Duodenal mucosa (tissue), 2 donors: Measurements from ENCODE around the gene TAAR8.
"Not testable (repeated sequence)": the region's sequence is repeated elsewhere in the genome, so short reads cannot be mapped to it uniquely, and the experiment has no call there.

Experiments
- H3K27ac ChIP-seq: one replicate; pipeline ENCODE4 v1.7.0; 2013; ENCODE audit warnings: low read depth, low read length
- H3K27me3 ChIP-seq, 2 donors: one replicate each; pipeline ENCODE4 v1.7.0; 2013; ENCODE audit warnings: low read length in 2 of 2, control low read depth in 1 of 2; ENCODE audit not compliant: insufficient read depth in 2 of 2, control insufficient read depth in 1 of 2
- H3K36me3 ChIP-seq, 2 donors: one replicate each; pipeline ENCODE4 v1.7.0; 2013; ENCODE audit warnings: low read length in 2 of 2, control low read depth in 1 of 2; ENCODE audit not compliant: insufficient read depth in 2 of 2, control insufficient read depth in 1 of 2
- H3K4me1 ChIP-seq, 2 donors: one replicate each; pipeline ENCODE4 v1.7.0; 2013; ENCODE audit warnings: low read length in 2 of 2, control low read depth in 1 of 2; ENCODE audit not compliant: insufficient read depth in 2 of 2, control insufficient read depth in 1 of 2
- H3K4me3 ChIP-seq, 2 donors: one replicate each; pipeline ENCODE4 v1.7.0; 2013; ENCODE audit warnings: low read length in 2 of 2, low read depth in 1 of 2
- H3K9ac ChIP-seq, 2 donors: one replicate each; pipeline ENCODE4 v1.7.0; 2013; ENCODE audit warnings: low read length in 2 of 2, low read depth in 1 of 2
- H3K9me3 ChIP-seq, 2 donors: one replicate each; pipeline ENCODE4 v1.7.0; 2013; ENCODE audit warnings: low read length in 2 of 2, control low read depth in 1 of 2; ENCODE audit not compliant: control insufficient read depth in 1 of 2

The TAAR8 gene

DNA sequence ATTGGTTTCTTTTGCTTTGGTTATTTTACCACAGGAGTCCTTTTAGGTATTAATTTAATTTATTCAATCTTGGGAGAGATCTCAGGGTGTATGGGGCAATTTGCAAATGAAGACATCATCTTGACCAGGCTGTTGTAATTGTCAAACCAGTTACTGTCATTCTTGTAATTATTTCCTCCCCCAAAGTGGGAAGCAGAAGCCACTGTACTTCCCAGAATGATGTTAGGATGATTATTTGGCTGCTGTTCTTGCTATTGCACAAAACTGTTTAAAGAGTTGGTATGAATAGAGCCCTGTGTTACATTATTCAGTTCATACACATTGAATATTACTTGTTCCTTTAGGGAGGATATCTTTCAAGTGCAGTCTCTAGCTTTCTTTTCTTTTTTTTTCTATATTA, 19.3 kb downstream of the TAAR8 start:
- Histone ChIP-seq H3K36me3 (no peaks in the 10 kb centered on the region), H3K9ac (no peak overlapping the region), H3K27me3 (no peaks in the 10 kb centered on the region), H3K27ac (no peak overlapping the region), H3K4me3 (no peak overlapping the region), H3K4me1 (no peaks in the 10 kb centered on the region), H3K9me3 (no peaks in the 10 kb centered on the region)

DNA sequence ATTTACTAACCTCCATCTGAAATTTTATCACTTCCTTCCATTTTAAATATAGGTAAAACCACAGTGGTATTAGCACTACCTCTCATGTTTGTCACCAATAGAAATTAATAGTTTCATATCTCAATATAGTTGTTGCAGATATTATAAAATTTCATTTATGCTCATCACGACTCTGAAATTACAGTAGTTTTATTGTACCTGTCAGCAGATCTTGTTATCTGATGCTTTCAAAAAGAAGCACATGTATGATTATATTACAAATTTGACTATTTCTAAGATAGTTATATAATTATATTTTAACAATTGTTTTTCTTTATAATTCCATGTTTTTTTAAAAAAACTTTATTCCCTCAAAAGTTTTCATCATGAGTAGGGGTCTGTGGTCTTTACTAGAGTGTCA, 32.2 kb downstream of the TAAR8 start:
- Histone ChIP-seq H3K36me3 (no peaks in the 10 kb centered on the region), H3K4me1 (no peaks in the 10 kb centered on the region), H3K9me3 (no peaks in the 10 kb centered on the region), H3K4me3 (no peak overlapping the region), H3K27ac (no peak overlapping the region), H3K27me3 (no peaks in the 10 kb centered on the region), H3K9ac (no peak overlapping the region)

DNA sequence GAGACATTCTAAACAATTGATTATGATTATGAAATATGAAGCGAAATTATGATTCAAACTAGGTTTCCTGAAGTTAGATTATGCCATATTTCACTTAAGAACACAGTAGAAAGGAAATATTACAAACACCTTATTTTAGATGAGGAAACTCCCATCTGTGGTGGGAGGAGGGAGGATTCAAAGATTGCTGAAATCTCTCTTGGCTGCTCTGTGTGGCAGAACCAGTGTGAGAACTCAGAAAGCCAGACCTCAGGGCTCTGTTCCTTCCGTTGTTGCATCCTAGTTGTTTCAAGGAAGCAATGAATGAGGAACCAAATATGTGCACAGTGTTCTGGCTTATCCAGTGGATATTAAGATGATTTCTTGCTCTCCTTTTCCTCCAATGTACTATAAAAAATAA, 35.0 kb downstream of the TAAR8 start:
- Histone ChIP-seq H3K4me3 (no peak overlapping the region), H3K36me3 (no peaks in the 10 kb centered on the region), H3K9ac (no peak overlapping the region), H3K27ac (no peak overlapping the region), H3K27me3 (no peaks in the 10 kb centered on the region), H3K4me1 (no peaks in the 10 kb centered on the region), H3K9me3 (no peaks in the 10 kb centered on the region)

DNA sequence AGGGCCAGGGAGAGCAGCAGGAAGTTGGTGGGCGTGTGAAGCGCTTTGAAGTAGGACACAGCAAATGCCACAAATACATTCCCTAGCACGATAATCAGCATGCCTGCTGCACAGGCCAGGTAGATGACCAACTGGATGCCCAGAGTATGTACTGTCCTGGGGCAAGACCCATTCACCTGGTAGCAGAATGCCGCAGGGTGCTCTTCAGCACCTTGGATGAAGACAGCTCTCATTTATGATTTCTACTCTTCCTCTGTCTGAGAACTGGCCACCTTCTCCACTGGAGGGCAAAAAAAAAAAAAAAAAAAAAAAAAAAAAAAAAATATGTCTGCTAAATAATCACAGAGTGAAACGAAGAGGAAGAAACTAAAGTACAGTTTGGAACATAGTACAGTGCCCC, 37.0 kb downstream of the TAAR8 start, which contains the start of gene TAAR5:
TSS of gene TAAR5 (minus strand) at position 288 of the 400 bp plus-strand sequence. CDS start at position 233, 55 bp downstream.
- H3K9me3 ChIP-seq: no peaks in the 10 kb centered on the region
- H3K9ac ChIP-seq: no peak within 1 kb of the TSS
- H3K27ac ChIP-seq: no peak within 1 kb of the TSS
- no peaks in the 10 kb centered on the region for H3K36me3 ChIP-seq
- H3K27me3 ChIP-seq: no peaks in the 10 kb centered on the region
- H3K4me3 ChIP-seq: no peak within 1 kb of the TSS
- no peaks in the 10 kb centered on the region for H3K4me1 ChIP-seq

DNA sequence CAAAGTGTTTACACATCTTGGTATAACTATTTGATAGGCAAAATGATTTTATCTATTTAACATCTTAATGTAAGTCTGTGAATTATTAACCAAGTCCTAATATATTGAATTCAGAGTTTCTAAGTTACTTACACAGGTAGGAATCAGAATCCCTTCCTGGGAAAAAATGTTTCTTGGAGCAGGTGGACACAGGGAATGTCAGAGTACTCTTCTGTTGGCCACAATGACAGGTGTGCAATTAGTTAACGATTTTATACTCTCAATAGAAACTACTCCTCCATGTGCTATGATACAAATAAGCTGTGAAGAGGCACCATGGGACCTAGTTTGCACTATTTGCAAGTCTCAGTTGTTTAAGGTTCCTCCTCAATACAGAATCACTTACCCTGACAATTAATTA, 37.9 kb downstream of the TAAR8 start:
- Histone ChIP-seq H3K36me3 (no peaks in the 10 kb centered on the region), H3K27me3 (no peaks in the 10 kb centered on the region), H3K9ac (no peak overlapping the region), H3K9me3 (no peaks in the 10 kb centered on the region), H3K4me3 (no peak overlapping the region), H3K27ac (no peak overlapping the region), H3K4me1 (no peaks in the 10 kb centered on the region)

DNA sequence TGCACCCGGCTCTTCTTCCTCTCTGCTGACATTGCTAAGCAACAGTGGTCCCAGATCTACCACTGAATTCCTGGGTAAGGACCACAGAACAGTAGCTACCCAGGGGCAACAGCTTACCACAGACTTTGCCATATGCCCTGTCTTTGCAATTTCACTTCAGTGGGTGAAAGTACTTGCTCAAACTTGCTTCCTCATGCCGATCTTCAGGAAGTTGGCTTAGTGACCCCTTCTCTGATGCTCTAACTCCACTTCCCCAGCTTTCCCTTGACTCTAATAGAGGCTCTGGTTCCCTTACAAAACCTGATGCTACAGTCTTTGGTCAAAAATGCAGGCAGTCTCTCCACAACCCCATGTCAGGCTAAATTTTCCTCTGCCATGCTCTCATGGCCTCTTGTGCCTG, 40.4 kb downstream of the TAAR8 start:
- Histone ChIP-seq H3K4me1 (no peaks in the 10 kb centered on the region), H3K27me3 (no peaks in the 10 kb centered on the region), H3K4me3 (no peak overlapping the region), H3K9me3 (no peaks in the 10 kb centered on the region), H3K36me3 (no peaks in the 10 kb centered on the region), H3K9ac (no peak overlapping the region), H3K27ac (no peak overlapping the region)

DNA sequence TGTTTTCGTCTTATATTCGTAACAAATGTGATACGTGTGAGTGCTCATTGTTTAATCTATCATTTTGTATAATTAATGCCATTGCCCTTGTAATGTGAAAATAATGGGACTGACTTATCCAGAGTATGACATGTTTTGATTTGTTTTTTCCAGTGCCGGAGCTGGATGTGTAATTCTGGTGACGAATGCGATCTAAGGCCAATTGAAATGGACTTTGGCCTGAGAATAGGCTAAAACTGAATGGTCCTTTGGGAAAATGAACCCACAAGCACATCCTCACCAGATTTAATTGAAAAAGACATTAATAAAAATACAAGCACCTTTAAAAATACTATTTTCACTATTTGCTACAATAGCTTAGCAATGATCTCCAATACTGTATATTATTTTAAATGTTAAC, 43.7 kb downstream of the TAAR8 start:
- Histone ChIP-seq H3K27ac (no peak overlapping the region), H3K27me3 (no peaks in the 10 kb centered on the region), H3K4me1 (no peaks in the 10 kb centered on the region), H3K4me3 (no peak overlapping the region), H3K36me3 (no peaks in the 10 kb centered on the region), H3K9me3 (no peaks in the 10 kb centered on the region), H3K9ac (no peak overlapping the region)

DNA sequence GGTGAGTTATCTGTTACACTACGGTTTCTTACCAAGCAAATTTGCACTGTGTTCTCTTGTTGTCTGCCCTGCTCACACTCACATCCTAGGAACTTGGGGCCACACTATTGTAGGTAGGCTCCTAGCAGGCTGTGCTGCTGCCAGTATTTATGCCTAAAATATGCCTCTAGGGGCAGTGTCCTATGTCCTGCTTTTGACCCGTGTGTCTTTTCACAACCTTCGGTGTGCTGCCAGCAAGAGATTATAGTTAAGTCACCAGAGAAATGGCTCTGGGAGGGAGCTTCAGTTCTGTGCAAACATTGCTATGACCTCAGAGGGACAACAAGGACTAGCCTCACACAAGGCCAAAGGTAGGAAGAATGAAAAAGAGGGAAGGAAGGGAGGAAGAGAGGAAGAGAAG, 46.0 kb downstream of the TAAR8 start:
- H3K4me1 ChIP-seq: no peaks in the 10 kb centered on the region
- H3K4me3 ChIP-seq: no peak overlapping the region
- no peaks in the 10 kb centered on the region for H3K36me3 ChIP-seq
- H3K27me3 ChIP-seq: no peaks in the 10 kb centered on the region
- no peak overlapping the region for H3K27ac ChIP-seq
- H3K9me3 ChIP-seq: no peaks in the 10 kb centered on the region
- no peak overlapping the region for H3K9ac ChIP-seq

DNA sequence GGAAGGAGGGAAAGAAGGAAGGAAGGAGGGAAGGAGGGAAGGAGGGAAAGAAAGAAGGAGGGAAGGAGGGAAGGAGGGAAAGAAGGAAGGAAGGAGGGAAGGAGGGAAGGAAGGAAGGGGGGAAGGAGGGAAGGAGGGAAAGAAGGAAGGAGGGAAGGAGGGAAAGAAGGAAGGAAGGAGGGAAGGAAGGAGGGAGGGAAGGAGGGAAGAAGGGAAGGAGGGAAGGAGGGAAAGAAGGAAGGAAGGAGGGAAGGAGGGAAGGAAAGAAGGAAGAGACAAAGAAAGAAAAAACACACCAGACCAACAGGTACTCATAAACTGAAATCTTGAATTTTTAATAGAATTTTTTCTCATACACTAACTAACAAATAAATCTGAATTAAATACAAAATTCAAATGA, 48.4 kb downstream of the TAAR8 start:
- not testable (repeated sequence) for H3K9me3 ChIP-seq, H3K9ac ChIP-seq, H3K4me3 ChIP-seq, H3K27me3 ChIP-seq, H3K4me1 ChIP-seq, H3K27ac ChIP-seq, H3K36me3 ChIP-seq
